PC-3 (cell line): ENCODE data around the gene KCNJ3. TPM values are rescaled to one million over a fixed set of nuclear protein-coding genes. Genes with fewer than 3 reads are reported as not detected.

Experiments
- ATAC-seq: fragments of 200-7000 bp; cut with Tn5 transposase; 2 replicates; pipeline ENCODE4 v1.9.1; 2020; ENCODE audit warnings: mild to moderate bottlenecking, moderate library complexity
- BruUV-seq: library from RNA; stranded (reverse); fragments of 400-500 nt; replicated peaks from 2 replicates; lab custom pipeline; 2021; lab: Mats Ljungman, UMichigan
- CTCF ChIA-PET: fragments of 300-600 bp; sonication (Branson Sonifier 250); formaldehyde crosslinking; loops from one replicate; lab custom pipeline; 2022; ENCODE audit warnings: antibody characterized with exemption; lab: Charles Lee
- POLR2A ChIA-PET: fragments of 300-600 bp; sonication (Branson Sonifier 250); formaldehyde crosslinking; loops from one replicate; lab custom pipeline; 2022; ENCODE audit warnings: antibody characterized with exemption; ENCODE audit not compliant: unreplicated experiment; lab: Charles Lee
- DNase-seq: peaks from one replicate; pipeline ENCODE4 v3.0.0-alpha.2; 2015
- H2AFZ ChIP-seq: fragments of 300-600 bp; sonication (generic); 2 replicates; pipeline ENCODE4 v1.6.0; 2016; ENCODE audit warnings: antibody characterized with exemption, low read length
- H3F3A ChIP-seq: fragments of 300-600 bp; sonication (generic); one replicate; pipeline ENCODE4 v1.6.0; 2017; ENCODE audit warnings: antibody characterized with exemption, low read length, control low read depth, mild to moderate bottlenecking; ENCODE audit not compliant: unreplicated experiment
- H3K27ac ChIP-seq: fragments of 300-600 bp; sonication (generic); 2 replicates; pipeline ENCODE4 v1.5.1; 2016; ENCODE audit warnings: mild to moderate bottlenecking, low read length
- H3K27me3 ChIP-seq: fragments of 300-600 bp; sonication (generic); 2 replicates; pipeline ENCODE4 v1.6.1; 2016; ENCODE audit warnings: low read length, mixed read lengths
- H3K36me3 ChIP-seq: fragments of 300-600 bp; sonication (generic); 2 replicates; pipeline ENCODE4 v1.6.1; 2016; ENCODE audit warnings: low read depth, mixed run types, low read length, mixed read lengths
- H3K4me1 ChIP-seq: fragments of 300-600 bp; sonication (generic); 2 replicates; pipeline ENCODE4 v1.5.1; 2016; ENCODE audit warnings: low read length; ENCODE audit not compliant: insufficient read depth
- H3K4me2 ChIP-seq: fragments of 300-600 bp; sonication (generic); 2 replicates; pipeline ENCODE4 v1.6.0; 2016; ENCODE audit warnings: low read length
- H3K4me3 ChIP-seq: fragments of 300-600 bp; sonication (generic); 2 replicates; pipeline ENCODE4 v1.5.1; 2016; ENCODE audit warnings: mild to moderate bottlenecking, low read length, mixed read lengths
- H3K79me2 ChIP-seq: fragments of 300-600 bp; sonication (generic); 2 replicates; pipeline ENCODE4 v1.6.1; 2017; ENCODE audit warnings: low read length, mixed read lengths
- H3K9ac ChIP-seq: fragments of 300-600 bp; sonication (generic); 2 replicates; pipeline ENCODE4 v1.6.0; 2016; ENCODE audit warnings: mild to moderate bottlenecking, low read length
- H3K9me2 ChIP-seq: fragments of 300-600 bp; sonication (generic); replicated peaks from 2 replicates; pipeline ENCODE4 v1.6.1; 2016; ENCODE audit warnings: mixed run types, low read length, mixed read lengths
- H3K9me3 ChIP-seq: fragments of 300-600 bp; sonication (generic); 2 replicates; pipeline ENCODE4 v1.6.1; 2016; ENCODE audit warnings: low read length, mixed read lengths
- H4K20me1 ChIP-seq: fragments of 300-600 bp; sonication (generic); 2 replicates; pipeline ENCODE4 v1.6.1; 2016; ENCODE audit warnings: low read length, mixed read lengths
- CTCF ChIP-seq: fragments of 300-600 bp; sonication (generic); conservative IDR thresholded peaks from 2 replicates; pipeline ENCODE4 v1.5.1; 2017; ENCODE audit warnings: antibody characterized with exemption, low read depth, mild to moderate bottlenecking, low read length
- EZH2 ChIP-seq: fragments of 300-600 bp; sonication (generic); IDR thresholded peaks from one replicate; pipeline ENCODE4 v1.6.1; 2017; ENCODE audit warnings: antibody characterized with exemption, mild to moderate bottlenecking, low read length; ENCODE audit not compliant: unreplicated experiment
- EZH2phosphoT487 ChIP-seq: fragments of 300-600 bp; sonication (generic); IDR thresholded peaks from 2 replicates; pipeline ENCODE4 v1.6.1; 2018; ENCODE audit warnings: mild to moderate bottlenecking, antibody characterized with exemption, low read length, borderline replicate concordance
- intact Hi-C: fragments of 100-400 bp; cut with micrococcal nuclease; formaldehyde crosslinking; loops from 2 replicates; pipeline ENCODE4 v1.9.0; 2023
- total RNA-seq: library from RNA; depleted of rRNA; stranded (reverse); fragments of >200 nt; gene quantifications from 2 replicates; pipeline ENCODE4 v1.2.3, GENCODE V29; 2014

The KCNJ3 gene
- total RNA-seq, 1 experiment from 2014 or later: not detected

GRCh38 chr2:154740361-154740760, 41.9 kb downstream of the KCNJ3 start:
- intact Hi-C loops: no loop called here
- ChIA-PET POLR2A (no interaction called here), CTCF (no interaction called here)
- no peak for ATAC-seq
- no peaks in the 10 kb centered on the region for H3K4me1 ChIP-seq
- H3K4me3 ChIP-seq: no peak overlapping the region
- H3K9me3 ChIP-seq: no peaks in the 10 kb centered on the region
- no peak overlapping the region for H2AFZ ChIP-seq
- no peak for TF ChIP-seq EZH2phosphoT487
- TF ChIP-seq CTCF: no peak
- no peak for TF ChIP-seq EZH2
- H3K9me2 ChIP-seq: no peaks in the 10 kb centered on the region
- no peaks in the 10 kb centered on the region for H3K36me3 ChIP-seq
- DNase-seq: no peak
- H3K27ac ChIP-seq: no peak overlapping the region
- no TSS peak for BruUV-seq
- H3K4me2 ChIP-seq: no peak overlapping the region
- no peak overlapping the region for H3K9ac ChIP-seq
- no peaks in the 10 kb centered on the region for H3K27me3 ChIP-seq
- H3K79me2 ChIP-seq: no peaks in the 10 kb centered on the region
- no peaks in the 10 kb centered on the region for H4K20me1 ChIP-seq
- H3F3A ChIP-seq: no peaks in the 10 kb centered on the region

- Histone ChIP-seq H3K27me3 (no peaks in the 10 kb centered on the region), H3F3A (no peaks in the 10 kb centered on the region), H3K4me3 (no peak overlapping the region), H3K79me2 (no peaks in the 10 kb centered on the region), H4K20me1 (no peaks in the 10 kb centered on the region), H3K36me3 (no peaks in the 10 kb centered on the region), H3K4me1 (no peaks in the 10 kb centered on the region), H3K9me2 (no peaks in the 10 kb centered on the region), H3K9me3 (no peaks in the 10 kb centered on the region), H3K4me2 (no peak overlapping the region), H3K9ac (no peak overlapping the region), H2AFZ (no peak overlapping the region), H3K27ac (no peak overlapping the region)
- DNase-seq (no peak), ATAC-seq (no peak)
- TF ChIP-seq EZH2phosphoT487: no peak
- ChIA-PET POLR2A (no interaction called here), CTCF (no interaction called here)
- intact Hi-C loops: no loop called here
- BruUV-seq: no TSS peak
Observed at GRCh38 chr2:154758871-154759270, 60.4 kb downstream of the KCNJ3 start.

GRCh38 chr2:154762638-154763037, 64.1 kb downstream of the KCNJ3 start:
- no peak overlapping the region for H3K27ac ChIP-seq
- TF ChIP-seq EZH2 (no peak), EZH2phosphoT487 (no peak), CTCF (no peak)
- no TSS peak for BruUV-seq
- H3K4me1 ChIP-seq: no peaks in the 10 kb centered on the region
- POLR2A ChIA-PET: no interaction called here
- H3K27me3 ChIP-seq: no peaks in the 10 kb centered on the region
- no peaks in the 10 kb centered on the region for H3F3A ChIP-seq
- H3K9me3 ChIP-seq: no peaks in the 10 kb centered on the region
- H3K79me2 ChIP-seq: no peaks in the 10 kb centered on the region
- H3K9ac ChIP-seq: no peak overlapping the region
- intact Hi-C loops: no loop called here
- DNase-seq: no peak
- CTCF ChIA-PET: no interaction called here
- H3K4me3 ChIP-seq: no peak overlapping the region
- no peaks in the 10 kb centered on the region for H3K9me2 ChIP-seq
- no peak for ATAC-seq
- no peaks in the 10 kb centered on the region for H3K36me3 ChIP-seq
- no peak overlapping the region for H3K4me2 ChIP-seq
- no peak overlapping the region for H2AFZ ChIP-seq
- no peaks in the 10 kb centered on the region for H4K20me1 ChIP-seq
